ENCODE measurements around the gene NIP7.

The NIP7 gene

GRCh38 chr16:69318911-69319289, 20.7 kb upstream of the NIP7 start:
- no peak for DNase-seq (ENCODE audit: low spot score)

GRCh38 chr16:69319381-69319780, 20.2 kb upstream of the NIP7 start:
- no peak for DNase-seq (ENCODE audit: low spot score)

- no peak for DNase-seq (ENCODE audit: low spot score)
These were observed 19.5 kb upstream of the NIP7 start for GRCh38 chr16:69319826-69320739.

- no peak for DNase-seq (ENCODE audit: low spot score)
These were observed 18.9 kb upstream of the NIP7 start for GRCh38 chr16:69320740-69321073.

DNA sequence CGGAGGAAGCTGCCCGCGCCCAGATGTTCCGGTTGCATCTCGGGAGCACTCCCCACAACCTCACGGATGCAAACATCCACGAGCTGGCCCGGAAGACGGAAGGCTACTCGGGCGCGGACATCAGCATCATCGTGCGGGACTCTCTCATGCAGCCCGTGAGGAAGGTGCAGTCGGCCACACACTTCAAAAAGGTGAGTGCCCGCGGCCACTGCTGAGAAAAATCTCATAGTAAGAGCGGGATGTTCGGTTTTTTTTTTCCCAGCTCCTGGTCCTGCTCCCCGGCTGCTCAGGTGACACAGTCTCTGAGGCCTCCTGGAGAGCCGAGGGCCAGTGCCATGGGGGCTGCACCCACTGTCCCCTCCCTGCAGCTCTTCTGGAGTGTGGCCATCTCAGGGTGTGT, 18.5 kb upstream of the NIP7 start:
- no peak for DNase-seq (ENCODE audit: low spot score)

DNA sequence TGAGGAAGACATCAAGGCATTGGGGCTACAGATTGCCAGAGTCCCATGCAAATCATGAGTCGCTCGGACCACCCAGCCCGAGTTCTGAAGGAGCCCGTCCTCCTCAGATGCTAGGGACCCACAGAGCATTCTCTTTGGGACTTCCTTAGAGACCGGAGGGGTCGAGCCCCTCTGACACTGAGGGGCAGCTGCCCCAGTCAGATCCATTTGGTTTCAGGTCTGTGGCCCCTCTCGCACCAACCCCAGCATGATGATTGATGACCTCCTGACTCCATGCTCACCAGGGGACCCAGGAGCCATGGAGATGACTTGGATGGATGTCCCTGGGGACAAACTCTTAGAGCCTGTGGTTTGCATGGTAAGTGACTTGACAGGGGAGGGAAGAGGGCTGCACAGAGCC, 17.2 kb upstream of the NIP7 start:
- no peak for DNase-seq (ENCODE audit: low spot score)

- DNase-seq (ENCODE audit: low spot score), result no peak
These were observed 16.2 kb upstream of the NIP7 start for GRCh38 chr16:69323415-69323814.

GRCh38 chr16:69324013-69324531, 15.5 kb upstream of the NIP7 start:
- DNase-seq (ENCODE audit: low spot score), result no peak

- no peak for DNase-seq (ENCODE audit: low spot score)
These were observed 14.9 kb upstream of the NIP7 start for GRCh38 chr16:69324585-69325253.

GRCh38 chr16:69325784-69326171, 13.8 kb upstream of the NIP7 start:
- no peak for DNase-seq (ENCODE audit: low spot score)

DNA sequence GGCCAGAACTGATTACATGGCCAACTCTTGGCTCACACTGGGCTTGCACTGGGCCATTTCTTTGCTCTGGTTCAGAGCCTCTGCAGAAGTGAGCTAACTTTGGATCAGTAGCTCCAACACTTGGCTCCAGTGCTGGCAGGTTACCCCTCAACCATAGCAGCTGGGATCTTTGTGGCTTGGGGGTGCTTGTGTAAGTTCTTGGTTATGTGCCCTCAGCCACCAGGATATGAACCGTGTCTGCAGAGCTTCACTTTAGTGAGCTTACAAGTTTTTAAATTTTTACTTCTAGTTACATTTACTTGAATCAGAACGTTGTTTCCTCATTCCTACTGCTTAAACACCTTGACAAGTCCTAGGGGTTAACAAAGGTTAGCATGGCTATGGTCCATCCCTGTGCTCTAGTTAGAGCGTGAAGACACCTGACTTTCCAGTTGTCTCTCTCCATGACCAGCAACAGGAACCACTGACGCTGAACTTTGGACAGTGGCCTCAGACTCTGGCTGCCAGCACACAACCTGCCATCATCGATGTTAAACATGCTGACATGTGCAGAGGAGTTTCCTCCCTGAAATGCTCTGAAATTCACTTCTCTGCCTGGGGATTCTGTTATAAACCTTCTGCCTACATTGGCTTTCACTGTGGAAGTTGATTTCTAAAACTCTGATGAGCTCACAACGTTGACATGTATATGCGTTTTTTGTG, 13.2 kb upstream of the NIP7 start:
- no peak for DNase-seq (ENCODE audit: low spot score)

DNA sequence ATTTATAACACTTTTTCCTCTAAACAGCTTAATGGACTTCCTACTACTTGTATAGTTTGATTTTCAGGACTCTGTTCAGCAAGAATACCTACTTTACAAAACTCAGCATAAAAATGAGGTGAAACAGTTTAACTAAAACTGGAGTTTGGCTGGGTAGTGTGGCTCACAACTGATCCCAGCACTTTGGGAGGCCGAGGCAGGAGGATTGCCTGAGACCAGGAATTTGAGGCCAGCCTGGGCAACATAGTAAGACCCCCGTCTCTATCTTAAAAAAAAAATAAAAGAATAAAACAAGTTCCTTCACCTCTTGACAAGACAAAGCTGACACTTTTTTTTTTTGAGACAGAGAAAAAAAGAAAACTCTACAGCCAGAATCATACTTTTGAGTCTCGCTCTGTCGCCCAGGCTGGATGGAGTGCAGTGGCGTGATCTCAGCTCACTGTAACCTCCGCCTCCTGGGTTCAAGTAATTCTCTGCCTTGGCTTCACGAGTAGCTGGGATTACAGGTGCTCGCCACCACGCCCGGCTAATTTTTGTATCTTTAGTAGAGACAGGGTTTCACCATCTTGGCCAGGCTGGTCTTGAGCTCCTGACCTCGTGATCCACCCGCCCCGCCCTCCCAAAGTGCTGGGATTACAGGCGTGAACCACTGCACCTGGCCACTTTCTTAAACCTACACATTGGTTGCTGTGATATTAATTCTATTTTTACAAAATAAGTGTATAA, 11.8 kb upstream of the NIP7 start:
- no peak for DNase-seq (ENCODE audit: low spot score)

- DNase-seq (ENCODE audit: low spot score), result no peak
These were observed 10.7 kb upstream of the NIP7 start for GRCh38 chr16:69328854-69329316.

DNA sequence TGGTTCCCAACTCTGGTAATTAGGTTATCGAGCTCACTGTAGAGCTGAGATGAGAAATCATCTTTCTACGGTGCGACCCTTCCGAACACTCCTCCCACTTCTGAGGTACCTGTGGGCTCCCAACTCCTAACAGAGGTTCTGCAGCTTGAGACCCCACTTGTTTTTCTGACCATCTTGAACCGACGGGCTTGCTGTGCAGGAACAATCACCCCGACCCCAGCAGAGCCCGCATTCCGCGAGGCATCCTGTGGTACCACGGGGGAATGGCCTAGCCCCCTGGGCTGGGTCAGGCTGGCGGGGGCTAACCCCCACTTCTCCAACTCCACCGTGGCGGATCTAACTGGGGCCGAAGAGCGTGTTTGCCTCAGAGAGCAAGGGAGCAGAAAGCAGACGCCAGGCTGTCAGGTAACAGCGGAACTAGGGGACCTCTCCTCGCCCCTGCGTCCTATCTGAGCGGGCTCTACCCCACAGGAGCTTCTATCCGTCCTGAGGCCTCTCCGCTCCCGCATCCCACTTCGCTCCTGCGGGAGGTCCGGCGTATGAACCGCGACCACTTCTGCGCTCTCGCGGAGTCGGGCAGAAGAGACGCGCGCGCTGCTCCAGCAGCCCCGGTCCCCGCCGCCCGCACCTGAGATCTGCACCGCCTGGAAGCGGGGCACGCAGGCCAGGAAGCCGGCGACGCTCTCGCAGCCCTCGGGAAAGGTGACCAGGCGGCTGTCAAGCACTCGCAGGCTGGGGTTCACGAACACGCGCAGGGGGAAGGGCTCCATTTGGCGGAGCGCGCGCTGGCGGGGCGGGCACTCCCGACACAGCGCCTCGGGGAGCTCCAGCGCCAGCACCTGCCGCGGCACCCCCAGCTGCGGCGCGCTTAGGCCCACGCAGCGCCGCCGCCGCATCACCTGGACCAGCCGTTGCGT, 9.9 kb upstream of the NIP7 start:
- DNase-seq (ENCODE audit: low spot score), result peak; percentile 48

DNA sequence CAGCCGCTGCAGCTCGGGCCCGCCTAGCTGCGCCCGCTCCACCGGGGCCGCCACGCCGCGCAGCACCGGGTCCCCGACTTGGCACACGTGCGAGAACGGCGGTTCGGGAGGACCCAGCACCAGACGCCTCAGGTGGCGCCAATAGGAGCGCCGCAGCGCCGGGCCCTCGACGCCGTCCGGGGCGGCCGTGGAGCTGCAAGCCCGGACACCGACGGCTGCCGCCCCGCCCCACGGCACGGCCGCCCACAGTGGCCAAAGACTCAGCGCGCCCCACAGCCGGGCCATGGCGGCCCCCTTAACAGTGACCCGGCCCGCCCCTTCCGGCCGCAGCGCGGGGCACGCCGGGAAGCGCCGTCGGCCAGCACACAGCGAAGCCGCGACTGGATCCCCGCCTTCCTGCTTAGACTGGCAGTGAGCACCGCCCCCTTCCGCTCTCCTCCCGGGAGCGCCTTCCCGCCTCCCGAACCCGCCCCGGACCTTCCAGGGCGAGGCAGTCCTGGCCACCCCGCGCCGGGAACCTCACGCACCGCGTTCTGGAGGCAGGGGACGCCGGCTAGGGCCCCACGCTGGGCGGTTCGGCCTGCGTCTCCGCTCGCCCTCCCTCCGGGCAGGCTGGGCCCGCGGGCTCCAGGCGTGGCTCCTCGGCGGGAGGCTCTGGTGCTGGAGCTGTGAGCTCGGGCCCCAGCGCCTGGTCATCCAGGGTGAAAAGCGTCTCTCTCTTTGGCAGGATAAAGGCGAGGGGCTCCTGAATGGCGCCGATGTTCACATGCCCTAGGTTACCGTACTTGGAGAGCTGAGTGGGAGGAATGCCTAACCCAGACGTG, 9.1 kb upstream of the NIP7 start, which contains the start of gene PDF:
PDF (minus strand) TSS at position 303 of the 824 bp plus-strand sequence; CDS start at position 285, 18 bp downstream.
- DNase-seq (ENCODE audit: low spot score), result peak; percentile 91

DNA sequence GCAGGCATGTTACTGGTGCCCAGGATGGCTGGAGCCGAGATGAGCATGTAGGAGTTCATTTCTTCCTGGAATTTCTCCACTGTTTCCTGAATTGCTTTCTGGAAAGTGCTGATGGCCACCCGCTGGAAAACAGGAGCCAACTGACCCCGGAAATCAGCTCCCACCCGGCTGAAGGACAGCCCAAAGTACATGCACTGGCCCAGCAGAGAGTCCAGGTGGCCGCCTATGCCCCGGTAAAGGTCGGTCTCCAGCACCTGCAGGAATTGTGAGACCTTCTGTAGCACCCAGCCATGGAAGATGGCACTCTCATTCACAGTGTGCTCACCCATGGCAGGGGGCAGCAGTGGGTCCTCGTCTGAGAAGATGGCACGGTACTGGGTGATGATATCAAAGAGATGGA, 4.9 kb upstream of the NIP7 start:
- DNase-seq (ENCODE audit: low spot score), result no peak

DNA sequence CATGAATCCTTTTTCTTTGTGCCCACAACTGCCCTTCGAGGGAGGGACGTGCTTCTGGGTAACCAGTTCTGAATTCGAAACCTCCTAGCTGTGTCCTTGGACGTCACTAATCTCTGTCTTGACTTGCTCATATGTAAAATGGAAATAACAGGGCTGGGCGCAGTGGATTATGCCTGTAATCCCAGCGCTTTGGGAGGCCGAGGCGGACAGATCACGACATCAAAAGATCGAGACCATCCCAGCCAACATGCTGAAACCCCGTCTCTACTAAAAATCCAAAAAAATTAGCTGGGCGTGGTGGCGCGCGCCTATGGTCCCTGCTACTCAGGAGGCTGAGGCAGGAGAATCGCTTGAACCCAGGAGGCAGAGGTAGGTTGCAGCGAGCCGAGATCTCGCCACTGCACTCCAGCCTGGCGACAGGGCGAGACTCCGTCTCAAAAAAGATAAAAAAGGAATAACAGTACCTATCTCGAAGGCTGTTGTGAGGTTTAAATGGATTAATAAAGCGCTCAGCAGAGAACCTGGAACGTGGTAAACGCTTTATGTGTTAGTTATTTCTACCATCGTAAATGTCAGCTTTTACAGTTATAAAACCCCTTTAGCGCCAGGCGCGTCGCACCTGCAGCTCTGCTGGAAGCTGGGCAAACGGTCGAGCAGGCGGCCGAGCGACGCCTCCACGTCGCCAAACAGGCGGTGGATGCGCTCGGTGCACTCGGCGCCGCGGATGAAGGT, 849 bp upstream of the NIP7 start:
- DNase-seq (ENCODE audit: low spot score), result no peak

- DNase-seq (ENCODE audit: low spot score), result peak; percentile 13
These were observed 598 bp downstream of the NIP7 start for GRCh38 chr16:69340095-69340644.

DNA sequence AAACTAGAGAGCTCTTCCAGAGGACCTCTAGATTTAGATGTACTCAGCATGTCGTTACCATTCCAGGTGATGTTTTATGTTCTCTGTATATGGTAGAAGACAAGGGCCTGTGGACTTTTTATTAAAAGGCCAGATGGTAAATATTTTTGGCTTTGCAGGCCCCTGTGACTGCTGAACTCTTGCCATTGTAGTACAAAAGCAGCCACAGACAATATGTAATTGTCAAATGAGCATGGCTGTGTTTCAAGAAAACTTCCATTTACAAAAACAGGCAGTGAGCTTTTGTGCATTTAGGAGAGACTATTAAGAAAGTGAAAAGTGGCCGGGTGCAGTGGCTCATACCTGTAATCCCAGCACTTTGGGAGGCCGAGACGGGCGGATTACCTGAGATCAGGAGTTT, 4.6 kb downstream of the NIP7 start:
- DNase-seq (ENCODE audit: low spot score), result no peak
